Astrocyte (in vitro differentiated cells and primary cell): ENCODE data around the gene ACTR5.

ENCODE experiments used
- CTCF ChIP-seq: IDR thresholded peaks from 2 replicates; pipeline ENCODE4 v1.5.1; 2011; ENCODE audit warnings: low read depth, mild to moderate bottlenecking, inconsistent platforms, low read length, moderate library complexity; ENCODE audit not compliant: insufficient read depth
- EZH2 ChIP-seq: IDR thresholded peaks from 2 replicates; pipeline ENCODE4 v1.6.1; 2012; ENCODE audit warnings: mild to moderate bottlenecking, low read length, inconsistent platforms; ENCODE audit not compliant: insufficient read depth

GRCh38 chr20:38729767-38730166 is 18.5 kb upstream of the ACTR5 start:
- TF ChIP-seq CTCF = no peak
- no peak for TF ChIP-seq EZH2
